ENCODE data around the gene SYNE1.

DNA sequence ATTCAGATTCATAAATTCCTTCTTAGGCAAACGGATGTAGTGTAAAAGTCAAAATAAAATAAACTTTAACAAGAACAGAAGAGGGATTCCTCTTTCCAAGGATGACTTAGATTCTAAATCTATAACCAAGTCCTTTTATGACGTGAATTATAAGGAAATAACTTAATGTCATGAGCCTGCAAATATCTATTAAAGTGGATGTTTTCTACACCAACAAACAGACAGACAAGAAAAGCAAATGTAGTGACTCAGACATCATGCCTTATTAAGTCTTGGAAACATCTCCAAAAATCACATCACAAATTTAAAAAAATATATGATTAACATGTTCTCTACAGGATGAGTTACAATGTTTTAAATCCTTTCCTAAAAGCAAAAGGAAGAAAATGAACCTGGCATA lies 432.6 kb downstream of the SYNE1 start:
- TF ChIP-seq POLR2A (IDR thresholded peaks at IDR 0.05; ENCODE audit: low read length), result no peak
- no peak for TF ChIP-seq GATA1 (IDR thresholded peaks at IDR 0.05; ENCODE audit: low read depth, low read length)

Measured in erythroblast (primary cell).